MCF 10A (cell line): ENCODE data around the gene FRG2B. TPM values are rescaled to one million over a fixed set of nuclear protein-coding genes. Genes with fewer than 3 reads are reported as not detected.

Experiments
- BruUV-seq: library from RNA; stranded (reverse); fragments of 400-500 nt; replicated peaks from 2 replicates; lab custom pipeline; 2021; lab: Mats Ljungman, UMichigan
- CTCF ChIA-PET: fragments of 300-600 bp; sonication (Branson Sonifier 250); formaldehyde crosslinking; extraction: SDS; loops from one replicate; lab custom pipeline; 2021; ENCODE audit warnings: antibody characterized with exemption, inconsistent platforms; lab: Yijun Ruan, JAX
- POLR2A ChIA-PET: fragments of 300-600, 350-650 bp; sonication (Branson Sonifier 250); formaldehyde crosslinking; extraction: SDS; loops from one replicate; lab custom pipeline; 2020; ENCODE audit warnings: antibody characterized with exemption, inconsistent platforms; lab: Yijun Ruan, JAX
- DNase-seq: peaks from one replicate; pipeline ENCODE4 v3.0.0-alpha.2; 2018; ENCODE audit not compliant: unreplicated experiment
- H3K27ac Mint-ChIP-seq: one replicate; pipeline ENCODE4 v1.8.0; 2022; ENCODE audit warnings: mild to moderate bottlenecking, low read depth, mixed read lengths; ENCODE audit not compliant: unreplicated experiment
- H3K27me3 Mint-ChIP-seq: one replicate; pipeline ENCODE4 v1.8.0; 2022; ENCODE audit warnings: mixed read lengths; ENCODE audit not compliant: insufficient read depth, unreplicated experiment
- H3K36me3 Mint-ChIP-seq: one replicate; pipeline ENCODE4 v1.8.0; 2022; ENCODE audit warnings: mild to moderate bottlenecking, moderate library complexity, mixed read lengths; ENCODE audit not compliant: insufficient read depth, unreplicated experiment
- H3K4me1 Mint-ChIP-seq: one replicate; pipeline ENCODE4 v1.8.0; 2022; ENCODE audit warnings: mixed read lengths; ENCODE audit not compliant: insufficient read depth, unreplicated experiment
- H3K4me3 Mint-ChIP-seq: one replicate; pipeline ENCODE4 v1.8.0; 2022; ENCODE audit warnings: mild to moderate bottlenecking, moderate library complexity, mixed read lengths; ENCODE audit not compliant: unreplicated experiment
- H3K9me3 Mint-ChIP-seq: one replicate; pipeline ENCODE4 v1.8.0; 2022; ENCODE audit warnings: mixed read lengths; ENCODE audit not compliant: unreplicated experiment
- intact Hi-C: fragments of 100-400 bp; cut with micrococcal nuclease; formaldehyde crosslinking; loops from 2 replicates; pipeline ENCODE4 v1.14.1; 2022
- total RNA-seq: library from RNA; stranded (reverse); gene quantifications from 2 replicates; pipeline ENCODE4 v1.2.3, GENCODE V29; 2022
- TF ChIP-seq, protein P1 (sequence below): fragments of 200-600 bp; IDR thresholded peaks from one replicate; pipeline ENCODE4 v1.8.0; 2022; ENCODE audit warnings: antibody characterized with exemption, mild to moderate bottlenecking; ENCODE audit not compliant: unreplicated experiment

Gene FRG2B
- total RNA-seq, 1 experiment from 2014 or later, result not detected

DNA sequence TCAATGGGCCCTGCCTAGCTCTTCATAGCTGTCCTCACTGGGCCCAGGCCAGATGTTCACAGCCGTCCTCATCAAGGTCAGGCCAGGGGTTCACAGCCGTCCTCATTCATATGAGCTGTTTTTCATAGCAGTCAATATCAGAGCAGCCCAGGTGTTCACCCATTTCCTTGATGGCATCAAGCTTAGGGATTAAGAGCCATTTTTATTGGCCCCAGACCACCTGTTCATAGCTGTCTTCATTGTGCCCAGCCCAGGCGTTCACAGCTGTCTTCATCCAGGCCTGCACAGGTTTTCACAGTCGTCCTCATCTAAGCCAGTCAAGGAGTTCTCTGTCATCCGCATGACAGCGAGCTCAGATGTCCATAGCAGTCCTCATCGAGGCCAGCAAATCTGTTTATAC, 9.4 kb downstream of the FRG2B start:
- Mint-ChIP-seq H3K27ac (no peak overlapping the region), H3K4me1 (no peaks in the 10 kb centered on the region), H3K4me3 (no peak overlapping the region), H3K36me3 (no peaks in the 10 kb centered on the region), H3K9me3 (no peaks in the 10 kb centered on the region), H3K27me3 (peaks cover 12% of the 10 kb centered on the region)
- no peak for DNase-seq
- intact Hi-C loops, result no loop called here
- POLR2A ChIA-PET, result no interaction called here
- TF ChIP-seq, protein P1, sequence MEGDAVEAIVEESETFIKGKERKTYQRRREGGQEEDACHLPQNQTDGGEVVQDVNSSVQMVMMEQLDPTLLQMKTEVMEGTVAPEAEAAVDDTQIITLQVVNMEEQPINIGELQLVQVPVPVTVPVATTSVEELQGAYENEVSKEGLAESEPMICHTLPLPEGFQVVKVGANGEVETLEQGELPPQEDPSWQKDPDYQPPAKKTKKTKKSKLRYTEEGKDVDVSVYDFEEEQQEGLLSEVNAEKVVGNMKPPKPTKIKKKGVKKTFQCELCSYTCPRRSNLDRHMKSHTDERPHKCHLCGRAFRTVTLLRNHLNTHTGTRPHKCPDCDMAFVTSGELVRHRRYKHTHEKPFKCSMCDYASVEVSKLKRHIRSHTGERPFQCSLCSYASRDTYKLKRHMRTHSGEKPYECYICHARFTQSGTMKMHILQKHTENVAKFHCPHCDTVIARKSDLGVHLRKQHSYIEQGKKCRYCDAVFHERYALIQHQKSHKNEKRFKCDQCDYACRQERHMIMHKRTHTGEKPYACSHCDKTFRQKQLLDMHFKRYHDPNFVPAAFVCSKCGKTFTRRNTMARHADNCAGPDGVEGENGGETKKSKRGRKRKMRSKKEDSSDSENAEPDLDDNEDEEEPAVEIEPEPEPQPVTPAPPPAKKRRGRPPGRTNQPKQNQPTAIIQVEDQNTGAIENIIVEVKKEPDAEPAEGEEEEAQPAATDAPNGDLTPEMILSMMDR, result no peak
- CTCF ChIA-PET, result interaction anchor here (0.7 to 6.8 kb wide), 5 partner anchors 9 to 302 kb away, joined by 3 to 70 read pairs (median 7); no protein-coding TSS in a partner anchor
- BruUV-seq, result no TSS peak

DNA sequence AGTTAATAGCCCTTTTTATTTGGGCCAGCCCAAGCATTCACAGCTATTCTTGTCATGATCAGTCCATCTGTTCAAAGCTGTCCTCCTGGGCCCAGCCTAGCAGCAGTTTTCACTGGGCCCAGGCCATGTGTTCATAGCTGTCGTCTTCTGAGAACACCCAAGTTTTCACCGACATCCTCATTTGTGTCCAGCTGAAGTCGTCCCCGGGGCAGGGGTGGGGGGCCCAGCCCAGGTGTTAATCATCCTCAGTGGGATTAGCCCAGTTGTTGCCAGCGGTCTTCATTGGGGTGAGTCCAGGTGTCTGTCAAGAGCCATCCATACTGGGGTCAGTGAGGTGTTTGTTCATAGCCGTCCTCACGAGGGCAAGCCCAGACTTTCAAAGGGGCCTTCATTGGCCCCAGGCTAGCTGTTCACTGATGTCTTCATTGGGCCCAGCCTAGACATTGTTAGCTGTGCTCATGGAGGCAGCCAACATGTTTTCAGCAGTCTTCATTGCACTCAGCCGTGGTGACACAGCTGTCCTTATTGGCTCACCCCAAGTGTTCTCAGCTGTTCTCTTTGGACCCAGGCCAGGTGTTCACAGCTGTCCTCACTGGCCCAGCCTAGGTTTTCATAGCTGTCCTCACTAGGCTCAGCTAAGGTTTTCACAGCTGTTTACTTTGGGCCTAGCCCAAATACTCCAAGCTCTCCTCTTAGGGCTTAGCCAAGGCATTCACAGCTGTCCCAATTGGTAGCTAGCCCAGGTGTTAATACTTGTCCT, 10.0 kb downstream of the FRG2B start:
- POLR2A ChIA-PET, result no interaction called here
- CTCF ChIA-PET, result interaction anchor here (0.7 to 6.8 kb wide), 6 partner anchors 8 to 302 kb away, joined by 3 to 70 read pairs (median 6); no protein-coding TSS in a partner anchor
- Mint-ChIP-seq H3K27me3 (peaks cover 18% of the 10 kb centered on the region), H3K4me3 (no peak overlapping the region), H3K4me1 (no peaks in the 10 kb centered on the region), H3K27ac (no peak overlapping the region), H3K36me3 (no peaks in the 10 kb centered on the region), H3K9me3 (no peaks in the 10 kb centered on the region)
- no peak for DNase-seq
- BruUV-seq, result no TSS peak
- intact Hi-C loops, result no loop called here
- TF ChIP-seq, protein P1, result no peak

DNA sequence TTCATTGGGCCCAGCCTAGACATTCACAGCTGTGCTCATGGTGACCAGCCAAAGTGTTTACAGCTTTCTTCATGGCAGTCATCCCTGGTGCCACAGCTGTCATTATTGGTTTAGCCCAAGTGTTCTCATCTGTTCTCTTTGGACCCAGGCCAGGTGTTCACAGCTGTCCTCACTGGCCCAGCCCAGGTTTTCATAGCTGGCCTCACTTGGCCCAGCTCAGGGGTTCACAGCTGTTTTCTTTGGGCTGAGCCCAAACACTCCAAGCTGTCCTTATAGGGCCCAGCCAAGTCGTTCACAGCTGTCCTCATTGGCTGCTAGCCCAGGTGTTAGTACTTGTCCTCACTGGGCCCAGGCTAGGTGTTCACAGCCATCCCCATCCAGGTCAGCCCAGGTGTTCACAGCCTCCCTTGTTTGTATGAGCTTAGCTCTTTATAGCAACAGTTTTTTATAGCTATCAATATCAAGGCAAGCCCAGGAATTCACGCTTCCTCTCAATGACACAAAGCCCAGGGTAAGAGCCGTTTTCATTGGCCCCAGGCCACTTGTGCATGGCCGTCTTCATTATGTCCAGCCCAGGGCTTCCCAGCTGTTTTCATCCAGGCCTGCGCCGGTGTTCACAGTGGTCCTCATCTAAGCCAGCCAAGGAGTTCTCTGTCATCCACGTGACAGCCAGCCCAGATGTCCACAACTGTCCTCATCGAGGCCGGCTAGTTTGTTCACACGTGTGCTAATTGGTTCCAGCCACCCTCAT, 11.6 kb downstream of the FRG2B start:
- peaks cover 34% of the 10 kb centered on the region for H3K27me3 Mint-ChIP-seq
- ChIA-PET POLR2A (no interaction called here), CTCF (interaction anchor here (0.6 to 1.2 kb wide), 3 partner anchors 86 to 331 kb away, joined by 3 to 5 read pairs (median 3); no protein-coding TSS in a partner anchor)
- no peak overlapping the region for H3K27ac Mint-ChIP-seq
- no peak for DNase-seq
- no peaks in the 10 kb centered on the region for H3K9me3 Mint-ChIP-seq
- H3K36me3 Mint-ChIP-seq, result no peaks in the 10 kb centered on the region
- H3K4me1 Mint-ChIP-seq, result no peaks in the 10 kb centered on the region
- no TSS peak for BruUV-seq
- no peak overlapping the region for H3K4me3 Mint-ChIP-seq
- intact Hi-C loops, result no loop called here
- TF ChIP-seq, protein P1, result no peak

DNA sequence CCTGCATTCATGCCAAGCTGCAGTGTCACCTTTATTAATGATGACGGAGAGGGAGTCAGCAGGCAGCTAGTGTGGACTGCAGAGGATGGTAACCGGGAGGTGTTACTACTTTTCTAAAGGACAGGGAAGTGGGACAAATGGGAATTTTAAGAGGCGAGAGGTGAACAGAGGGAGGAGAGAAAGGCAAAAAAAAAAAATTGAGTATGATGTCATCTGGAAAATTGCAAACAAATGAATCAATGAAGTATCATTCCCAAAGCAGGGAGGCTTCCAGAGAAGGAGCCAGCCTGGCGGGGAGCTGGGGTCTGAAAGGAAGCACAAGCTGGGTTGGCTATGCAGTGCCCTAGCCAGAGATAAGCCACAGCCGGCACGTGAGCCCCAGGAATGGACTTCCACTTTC, 12.9 kb downstream of the FRG2B start:
- POLR2A ChIA-PET, result no interaction called here
- H3K36me3 Mint-ChIP-seq, result no peaks in the 10 kb centered on the region
- CTCF ChIA-PET, result interaction anchor here (0.5 to 1.2 kb wide), 3 partner anchors 20 to 177 kb away, joined by 4 to 5 read pairs (median 4); no protein-coding TSS in a partner anchor

More for the DNA sequence above, 12.9 kb downstream of the FRG2B start:
- no TSS peak for BruUV-seq
- DNase-seq, result no peak
- H3K9me3 Mint-ChIP-seq, result no peaks in the 10 kb centered on the region
- intact Hi-C loops, result no loop called here
- no peak overlapping the region for H3K27ac Mint-ChIP-seq
- TF ChIP-seq, protein P1, result no peak
- H3K27me3 Mint-ChIP-seq, result peaks cover 40% of the 10 kb centered on the region
- H3K4me1 Mint-ChIP-seq, result peaks cover 1% of the 10 kb centered on the region
- H3K4me3 Mint-ChIP-seq, result no peak overlapping the region
